ENCODE measurements around the gene LRRC37A. TPM values are rescaled to one million over a fixed set of nuclear protein-coding genes. Genes with fewer than 3 reads are reported as not detected.
A peak's percentile ranks its signal among the peaks of the same experiment; 100 is the strongest.
"Not testable (repeated sequence)": the region's sequence is repeated elsewhere in the genome, so short reads cannot be mapped to it uniquely, and the experiment has no call there.

The LRRC37A gene
- total and polyA plus RNA-seq, 9 donors, result 0.60 to 4.8 (median 2.2) TPM

- intact Hi-C loops (cut with DNase I); H3K4me1 ChIP-seq (ENCODE audit: insufficient read depth); H3K4me3 ChIP-seq; H3K9me3 ChIP-seq; H3K36me3 ChIP-seq; H3K27me3 ChIP-seq; H3K27ac ChIP-seq: not testable (repeated sequence)
- WGBS, 3 donors, result 0 to 1% (median 0%) methylated on average over 3 of the region's 3 CpGs
- peak in 3 of 5 donors; percentile 31 to 52 (median 40) for DNase-seq
- TF ChIP-seq CTCF (IDR thresholded peaks at IDR 0.05), result peak; percentile 51 to 69 (median 59)
Observed at GRCh38 chr17:46286764-46287221, 8.1 kb upstream of the LRRC37A start.

DNA sequence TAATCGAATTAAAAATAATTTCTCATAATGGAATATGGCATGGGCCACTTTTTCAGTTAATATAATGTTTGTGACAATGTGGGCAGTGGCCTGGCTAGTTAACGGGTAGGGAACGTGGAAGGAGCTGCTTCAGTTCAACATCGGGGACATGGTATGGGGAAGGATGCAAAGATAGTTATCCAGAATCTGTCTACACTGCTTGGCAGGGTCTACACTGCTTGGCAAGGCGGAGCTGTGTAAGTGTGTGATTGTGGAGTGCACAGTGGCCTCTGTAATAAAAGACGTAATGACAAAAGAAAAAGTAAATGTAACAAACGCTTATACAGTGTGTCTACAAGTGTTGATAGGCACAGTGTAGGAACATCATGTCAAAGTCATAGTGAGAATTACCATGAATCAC lies 7.3 kb upstream of the LRRC37A start:
- H3K36me3 ChIP-seq; H3K9me3 ChIP-seq; H3K27ac ChIP-seq; DNase-seq; H3K4me3 ChIP-seq; H3K4me1 ChIP-seq (ENCODE audit: insufficient read depth); intact Hi-C loops (cut with DNase I); H3K27me3 ChIP-seq: not testable (repeated sequence)
- WGBS, 3 donors, result 80 to 82% (median 81%) methylated on average over 7 of the region's 7 CpGs

DNA sequence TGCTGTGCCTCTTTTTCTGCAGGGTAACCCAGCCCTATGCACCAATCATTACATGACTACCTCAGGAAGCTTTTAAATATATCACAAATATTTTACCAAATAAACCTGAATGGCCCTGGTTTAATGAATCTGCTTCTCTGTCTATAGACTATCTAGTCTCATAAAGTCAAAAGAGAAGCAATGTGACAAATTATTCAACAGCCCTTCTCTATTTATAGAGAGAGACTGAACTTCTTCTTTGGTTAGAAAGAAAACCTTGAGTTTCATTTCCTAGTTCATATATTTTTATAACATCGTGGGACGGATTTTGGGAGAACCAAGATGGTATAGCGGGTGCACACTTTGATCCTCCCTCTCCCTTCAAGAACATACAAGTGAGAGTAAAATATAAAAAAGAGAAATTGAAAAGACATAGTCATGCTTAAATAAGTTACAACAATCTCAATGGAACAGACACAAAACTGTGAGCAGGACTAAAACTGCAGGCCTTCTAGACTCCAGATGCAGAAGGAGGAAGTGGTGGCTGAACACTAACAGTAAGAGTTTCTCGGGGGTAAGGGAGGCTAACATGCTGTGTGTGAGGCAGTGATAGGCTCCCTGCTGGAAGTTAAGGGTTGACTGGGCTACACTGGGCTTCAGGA lies 3.9 kb upstream of the LRRC37A start:
- H3K9me3 ChIP-seq; H3K27ac ChIP-seq; H3K36me3 ChIP-seq; H3K4me1 ChIP-seq (ENCODE audit: insufficient read depth); H3K27me3 ChIP-seq; intact Hi-C loops (cut with DNase I); H3K4me3 ChIP-seq; DNase-seq: not testable (repeated sequence)
- WGBS, 3 donors, result 84 to 90% (median 88%) methylated on average over 4 of the region's 4 CpGs

GRCh38 chr17:46291618-46292017 lies 3.3 kb upstream of the LRRC37A start:
- H3K27me3 ChIP-seq; H3K9me3 ChIP-seq; H3K4me1 ChIP-seq (ENCODE audit: insufficient read depth); H3K4me3 ChIP-seq; H3K27ac ChIP-seq; H3K36me3 ChIP-seq; DNase-seq; intact Hi-C loops (cut with DNase I): not testable (repeated sequence)
- 93 to 95% (median 93%) methylated on average over 8 of the region's 8 CpGs for WGBS, 3 donors

DNA sequence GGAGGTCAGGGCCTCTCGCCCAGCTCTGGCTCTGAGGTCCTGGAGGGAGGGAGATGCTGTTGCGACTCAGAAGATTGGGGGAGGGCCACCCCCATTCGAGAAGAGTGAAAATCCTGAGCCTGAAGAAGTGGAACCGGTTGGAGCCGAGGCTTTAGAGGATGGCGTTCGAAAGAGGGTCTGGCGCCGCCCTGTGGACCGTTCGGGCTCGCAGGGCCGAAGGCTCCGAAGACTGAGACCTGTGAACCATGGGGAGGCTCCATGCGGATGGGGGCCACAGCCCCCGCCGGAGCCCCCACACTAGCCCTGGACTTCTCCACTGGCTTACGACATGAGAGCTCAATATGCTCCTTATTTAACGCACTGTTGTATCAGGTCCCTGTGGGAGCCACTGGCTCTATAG lies 46.3 kb downstream of the LRRC37A start:
- DNase-seq; H3K36me3 ChIP-seq; H3K27me3 ChIP-seq; H3K4me1 ChIP-seq (ENCODE audit: insufficient read depth); H3K27ac ChIP-seq; intact Hi-C loops (cut with DNase I); H3K9me3 ChIP-seq; H3K4me3 ChIP-seq: not testable (repeated sequence)
- WGBS, 3 donors, result no CpG with 5 or more reads among the region's 19 CpGs

GRCh38 chr17:46342131-46342530 lies 47.2 kb downstream of the LRRC37A start:
- H3K36me3 ChIP-seq; intact Hi-C loops (cut with DNase I); H3K4me3 ChIP-seq; H3K4me1 ChIP-seq (ENCODE audit: insufficient read depth); H3K9me3 ChIP-seq; H3K27me3 ChIP-seq; H3K27ac ChIP-seq; DNase-seq: not testable (repeated sequence)
- no CpG with 5 or more reads among the region's 3 CpGs for WGBS, 3 donors

DNA sequence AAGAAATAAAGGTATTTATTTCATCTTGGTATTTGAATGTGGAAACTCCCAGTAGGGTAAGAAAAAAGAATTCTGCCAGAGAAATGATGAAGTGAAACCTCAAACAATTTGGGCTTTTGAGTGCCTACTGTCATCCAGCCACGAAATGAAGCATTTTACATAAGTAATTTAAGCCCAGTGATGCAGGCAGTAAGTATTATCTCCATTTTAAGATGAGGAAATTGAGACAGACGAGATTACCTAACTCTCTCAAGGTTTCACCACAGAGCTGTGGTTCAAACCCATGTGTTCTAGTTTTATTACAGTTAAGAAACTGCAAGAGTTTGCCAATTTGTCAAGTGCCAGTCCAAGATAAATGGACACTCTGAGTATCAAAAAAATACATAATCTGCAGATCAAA lies 53.4 kb downstream of the LRRC37A start:
- H3K36me3 ChIP-seq; H3K27me3 ChIP-seq; H3K4me3 ChIP-seq; H3K27ac ChIP-seq; DNase-seq; H3K4me1 ChIP-seq (ENCODE audit: insufficient read depth); intact Hi-C loops (cut with DNase I); H3K9me3 ChIP-seq: not testable (repeated sequence)
- WGBS, 3 donors, result no CpG with 5 or more reads among the region's 2 CpGs

GRCh38 chr17:46349060-46349459 lies 54.1 kb downstream of the LRRC37A start:
- H3K27me3 ChIP-seq; H3K9me3 ChIP-seq; H3K27ac ChIP-seq; H3K4me1 ChIP-seq (ENCODE audit: insufficient read depth); H3K36me3 ChIP-seq; H3K4me3 ChIP-seq; DNase-seq; intact Hi-C loops (cut with DNase I): not testable (repeated sequence)
- WGBS, 3 donors, result no CpG with 5 or more reads among the region's 1 CpG

DNA sequence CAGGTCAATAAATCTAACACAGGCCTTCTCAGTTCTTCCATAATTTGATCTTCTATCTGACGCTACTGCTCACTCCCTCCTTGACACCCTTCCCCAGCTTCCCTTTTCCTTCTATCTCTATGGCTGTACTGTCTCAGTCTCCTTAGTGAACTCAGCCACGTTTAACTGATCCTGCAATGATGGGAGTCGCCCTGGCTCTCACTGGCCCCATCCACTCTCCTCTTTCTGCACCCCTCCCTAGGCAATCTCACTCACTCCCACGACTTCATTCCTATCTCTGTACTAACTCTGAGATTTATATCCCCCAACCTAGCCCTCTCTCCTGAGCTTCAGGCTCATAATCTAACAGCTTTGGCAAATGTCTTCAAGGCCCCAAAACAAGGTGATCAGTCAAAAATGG lies 58.9 kb downstream of the LRRC37A start:
- H3K4me3 ChIP-seq; H3K9me3 ChIP-seq; H3K27ac ChIP-seq; H3K36me3 ChIP-seq; H3K4me1 ChIP-seq (ENCODE audit: insufficient read depth); DNase-seq; intact Hi-C loops (cut with DNase I); H3K27me3 ChIP-seq: not testable (repeated sequence)
- WGBS, 3 donors, result no CpG with 5 or more reads among the region's 4 CpGs

- DNase-seq; H3K4me1 ChIP-seq (ENCODE audit: insufficient read depth); H3K36me3 ChIP-seq; H3K9me3 ChIP-seq; intact Hi-C loops (cut with DNase I); H3K27me3 ChIP-seq; H3K27ac ChIP-seq; H3K4me3 ChIP-seq: not testable (repeated sequence)
- no CpG with 5 or more reads among the region's 42 CpGs for WGBS, 3 donors
Observed at GRCh38 chr17:46361145-46361735, 66.3 kb downstream of the LRRC37A start.

GRCh38 chr17:46361755-46362154 lies 66.8 kb downstream of the LRRC37A start, which contains the start of gene ARL17B:
TSS of gene ARL17B (minus strand) at chr17:46361766. CDS start at chr17:46358397, 3,369 bp downstream.
- H3K27ac ChIP-seq; H3K4me1 ChIP-seq (ENCODE audit: insufficient read depth); H3K27me3 ChIP-seq; H3K4me3 ChIP-seq; H3K9me3 ChIP-seq; intact Hi-C loops (cut with DNase I); H3K36me3 ChIP-seq: not testable (repeated sequence)
- WGBS, 3 donors, result 0% methylated on average over 2 to 10 of the region's 22 CpGs; no CpG with 5 or more reads in 1 of the 3 donors
- DNase-seq, result peak; percentile 83 to 96 (median 91)
